Measurements from ENCODE around the gene PRSS27.

The PRSS27 gene

GRCh38 chr16:2720064-2720457 lies at the start of gene PRSS27:
PRSS27 (minus strand) TSS chr16:2720224; CDS start chr16:2720160, 64 bp downstream.
- DNase-seq = no peak

GRCh38 chr16:2769675-2770056 lies 49.6 kb upstream of the PRSS27 start:
- DNase-seq = peak; percentile 44

- DNase-seq = no peak
Observed at GRCh38 chr16:2769100-2769529, 49.1 kb upstream of the PRSS27 start.

- no peak for DNase-seq
Observed at GRCh38 chr16:2768403-2769089, 48.5 kb upstream of the PRSS27 start.

GRCh38 chr16:2767891-2768290 lies 47.9 kb upstream of the PRSS27 start:
- DNase-seq = no peak

- no peak for DNase-seq
Observed at GRCh38 chr16:2767140-2767731, 47.2 kb upstream of the PRSS27 start.

GRCh38 chr16:2766430-2767139 lies 46.6 kb upstream of the PRSS27 start:
- no peak for DNase-seq

- DNase-seq = no peak
Observed at GRCh38 chr16:2765462-2766404, 45.7 kb upstream of the PRSS27 start.

GRCh38 chr16:2764718-2765117 lies 44.7 kb upstream of the PRSS27 start:
- no peak for DNase-seq

- no peak for DNase-seq
Observed at GRCh38 chr16:2763173-2763572, 43.1 kb upstream of the PRSS27 start.

- DNase-seq = no peak
Observed at GRCh38 chr16:2762711-2763110, 42.7 kb upstream of the PRSS27 start.

GRCh38 chr16:2761886-2762583 lies 42.0 kb upstream of the PRSS27 start:
- no peak for DNase-seq

GRCh38 chr16:2761472-2761871 lies 41.4 kb upstream of the PRSS27 start:
- no peak for DNase-seq

GRCh38 chr16:2757344-2757743 lies 37.3 kb upstream of the PRSS27 start:
- no peak for DNase-seq

GRCh38 chr16:2756288-2757015 lies 36.4 kb upstream of the PRSS27 start:
- no peak for DNase-seq

GRCh38 chr16:2755158-2755557 lies 35.1 kb upstream of the PRSS27 start:
- DNase-seq = no peak

- DNase-seq = no peak
Observed at GRCh38 chr16:2753733-2754020, 33.7 kb upstream of the PRSS27 start.

- peak; percentile 72 for DNase-seq
Observed at GRCh38 chr16:2752850-2753732, 33.1 kb upstream of the PRSS27 start.

- DNase-seq = peak; percentile 96
Observed at GRCh38 chr16:2752035-2752849, 32.2 kb upstream of the PRSS27 start, which contains the start of gene SRRM2. SRRM2 (plus strand) TSS chr16:2752638; CDS start chr16:2756365, 3,727 bp downstream.

GRCh38 chr16:2751577-2752034 lies 31.6 kb upstream of the PRSS27 start:
- DNase-seq = no peak

All from NCI-H226 (cell line).